IMR-90 (cell line): ENCODE data around the gene MYCBP2.

Experiments
- CEBPB ChIP-seq: IDR thresholded peaks from 2 replicates; pipeline ENCODE4 v1.6.1; 2012; ENCODE audit warnings: low read depth, low read length, improper control_type of control experiment
- MAZ ChIP-seq: IDR thresholded peaks from 2 replicates; pipeline ENCODE4 v1.6.1; 2012; ENCODE audit warnings: low read depth, mild to moderate bottlenecking, low read length, improper control_type of control experiment, moderate library complexity, borderline replicate concordance
- NFE2L2 ChIP-seq: fragments of 150-350 bp; IDR thresholded peaks from 2 replicates; pipeline ENCODE4 v1.6.1; 2016; ENCODE audit warnings: low read depth, mild to moderate bottlenecking, low read length
- POLR2A ChIP-seq: IDR thresholded peaks from 2 replicates; pipeline ENCODE4 v1.6.1; 2012; ENCODE audit warnings: mild to moderate bottlenecking, low read depth, low read length
- RAD21 ChIP-seq: IDR thresholded peaks from 2 replicates; pipeline ENCODE4 v1.6.1; 2012; ENCODE audit warnings: low read length, improper control_type of control experiment
- TF ChIP-seq, protein P1 (sequence below): conservative IDR thresholded peaks from 2 replicates; pipeline ENCODE4 v1.5.1; 2012; ENCODE audit warnings: mild to moderate bottlenecking, low read depth, low read length, improper control_type of control experiment
- TF ChIP-seq, protein P2 (sequence below): fragments of 150-350 bp; IDR thresholded peaks from 2 replicates; pipeline ENCODE4 v1.6.1; 2017; ENCODE audit warnings: mild to moderate bottlenecking, antibody characterized with exemption, low read length, low read depth

DNA sequence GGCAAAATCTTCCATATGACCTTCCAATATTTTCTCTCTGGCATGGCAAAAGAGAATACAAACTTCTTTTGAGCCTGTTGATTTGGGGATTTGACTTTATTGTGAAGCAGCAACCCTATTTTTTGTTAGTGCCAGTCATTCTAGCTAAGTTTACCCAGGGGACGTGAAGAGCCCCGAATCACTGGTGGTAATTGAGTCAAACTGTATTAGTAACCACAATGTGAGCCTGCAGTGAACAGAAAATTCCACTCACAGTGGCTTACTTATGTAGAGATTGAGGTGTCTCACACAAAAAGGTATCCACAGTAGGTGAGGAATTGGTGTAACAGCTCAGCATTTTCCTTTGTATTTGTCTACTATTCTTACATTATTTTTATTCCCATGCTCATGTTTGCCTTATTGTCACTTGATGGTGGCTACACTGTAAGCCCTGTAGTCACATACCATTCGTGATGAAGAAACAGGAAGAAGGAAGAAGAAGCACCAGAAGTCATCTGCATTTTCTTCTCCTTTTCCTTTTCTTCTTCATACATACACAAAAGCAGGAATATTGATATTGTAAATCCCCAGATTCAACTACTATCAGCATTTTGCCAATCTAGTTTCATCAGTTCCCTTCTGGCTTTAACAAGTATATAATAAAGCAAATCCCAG lies 33.3 kb upstream of the MYCBP2 start:
- TF ChIP-seq CEBPB: no peak
- TF ChIP-seq, protein P1, sequence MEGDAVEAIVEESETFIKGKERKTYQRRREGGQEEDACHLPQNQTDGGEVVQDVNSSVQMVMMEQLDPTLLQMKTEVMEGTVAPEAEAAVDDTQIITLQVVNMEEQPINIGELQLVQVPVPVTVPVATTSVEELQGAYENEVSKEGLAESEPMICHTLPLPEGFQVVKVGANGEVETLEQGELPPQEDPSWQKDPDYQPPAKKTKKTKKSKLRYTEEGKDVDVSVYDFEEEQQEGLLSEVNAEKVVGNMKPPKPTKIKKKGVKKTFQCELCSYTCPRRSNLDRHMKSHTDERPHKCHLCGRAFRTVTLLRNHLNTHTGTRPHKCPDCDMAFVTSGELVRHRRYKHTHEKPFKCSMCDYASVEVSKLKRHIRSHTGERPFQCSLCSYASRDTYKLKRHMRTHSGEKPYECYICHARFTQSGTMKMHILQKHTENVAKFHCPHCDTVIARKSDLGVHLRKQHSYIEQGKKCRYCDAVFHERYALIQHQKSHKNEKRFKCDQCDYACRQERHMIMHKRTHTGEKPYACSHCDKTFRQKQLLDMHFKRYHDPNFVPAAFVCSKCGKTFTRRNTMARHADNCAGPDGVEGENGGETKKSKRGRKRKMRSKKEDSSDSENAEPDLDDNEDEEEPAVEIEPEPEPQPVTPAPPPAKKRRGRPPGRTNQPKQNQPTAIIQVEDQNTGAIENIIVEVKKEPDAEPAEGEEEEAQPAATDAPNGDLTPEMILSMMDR: no peak
- no peak for TF ChIP-seq NFE2L2
- no peak for TF ChIP-seq MAZ
- TF ChIP-seq POLR2A: no peak
- TF ChIP-seq RAD21: no peak
- TF ChIP-seq, protein P2, sequence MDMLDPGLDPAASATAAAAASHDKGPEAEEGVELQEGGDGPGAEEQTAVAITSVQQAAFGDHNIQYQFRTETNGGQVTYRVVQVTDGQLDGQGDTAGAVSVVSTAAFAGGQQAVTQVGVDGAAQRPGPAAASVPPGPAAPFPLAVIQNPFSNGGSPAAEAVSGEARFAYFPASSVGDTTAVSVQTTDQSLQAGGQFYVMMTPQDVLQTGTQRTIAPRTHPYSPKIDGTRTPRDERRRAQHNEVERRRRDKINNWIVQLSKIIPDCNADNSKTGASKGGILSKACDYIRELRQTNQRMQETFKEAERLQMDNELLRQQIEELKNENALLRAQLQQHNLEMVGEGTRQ: no peak
